ENCODE results near the gene RARB. TPM values are rescaled to one million over a fixed set of nuclear protein-coding genes. Genes with fewer than 3 reads are reported as not detected.
A peak's percentile ranks its signal among the peaks of the same experiment; 100 is the strongest.

Gene RARB
- total RNA-seq, 1 donor from 2014 or later = not detected

GRCh38 chr3:25594007-25594502, 166.0 kb downstream of the RARB start:
- TF ChIP-seq CTCF (IDR thresholded peaks at IDR 0.05; ENCODE audit: unreplicated experiment) = peak; percentile 98
- Mint-ChIP-seq H3K27me3 (ENCODE audit: unreplicated experiment) (peaks cover 2% of the 10 kb centered on the region), H3K4me1 (ENCODE audit: unreplicated experiment) (peaks cover 5% of the 10 kb centered on the region), H3K4me3 (ENCODE audit: unreplicated experiment) (no peak overlapping the region), H3K27ac (ENCODE audit: unreplicated experiment) (no peak overlapping the region), H3K36me3 (ENCODE audit: low read depth, unreplicated experiment) (peaks cover 11% of the 10 kb centered on the region), H3K9me3 (ENCODE audit: unreplicated experiment) (no peaks in the 10 kb centered on the region)
- peak; percentile 30 for DNase-seq (ENCODE audit: low spot score)

DNA sequence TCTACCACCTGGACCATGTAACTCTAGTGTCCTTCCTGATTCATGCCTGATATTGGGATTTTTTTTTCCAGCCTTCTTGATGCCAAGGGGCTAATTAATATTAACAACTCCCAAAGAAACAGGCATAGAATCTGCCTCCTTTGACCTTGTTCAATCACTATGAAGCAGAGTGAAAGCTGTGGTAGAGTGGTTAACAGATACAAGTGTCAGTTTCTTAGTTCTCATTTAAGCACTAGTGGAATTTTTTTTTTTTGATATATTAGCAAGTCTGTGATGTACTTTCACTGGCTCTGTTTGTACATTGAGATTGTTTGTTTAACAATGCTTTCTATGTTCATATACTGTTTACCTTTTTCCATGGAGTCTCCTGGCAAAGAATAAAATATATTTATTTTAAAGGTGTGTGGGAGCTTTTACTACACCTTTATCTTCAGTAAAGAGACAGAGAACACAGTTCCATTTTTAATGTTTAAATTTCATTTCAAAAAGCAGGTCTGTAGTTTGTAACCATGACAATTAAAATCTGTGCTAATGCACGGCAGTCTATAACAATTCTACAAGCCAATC, 169.6 kb downstream of the RARB start:
- TF ChIP-seq CTCF (IDR thresholded peaks at IDR 0.05; ENCODE audit: unreplicated experiment) = no peak
- H3K27me3 Mint-ChIP-seq (ENCODE audit: unreplicated experiment) = peaks cover 2% of the 10 kb centered on the region
- H3K9me3 Mint-ChIP-seq (ENCODE audit: unreplicated experiment) = no peaks in the 10 kb centered on the region
- peaks cover 4% of the 10 kb centered on the region for H3K4me1 Mint-ChIP-seq (ENCODE audit: unreplicated experiment)
- no peak overlapping the region for H3K4me3 Mint-ChIP-seq (ENCODE audit: unreplicated experiment)
- no peak overlapping the region for H3K27ac Mint-ChIP-seq (ENCODE audit: unreplicated experiment)
- peaks cover 16% of the 10 kb centered on the region for H3K36me3 Mint-ChIP-seq (ENCODE audit: low read depth, unreplicated experiment)
- DNase-seq (ENCODE audit: low spot score) = no peak

GRCh38 chr3:25603703-25604102, 175.6 kb downstream of the RARB start:
- Mint-ChIP-seq H3K27me3 (ENCODE audit: unreplicated experiment) (no peaks in the 10 kb centered on the region), H3K9me3 (ENCODE audit: unreplicated experiment) (no peaks in the 10 kb centered on the region), H3K27ac (ENCODE audit: unreplicated experiment) (no peak overlapping the region), H3K4me3 (ENCODE audit: unreplicated experiment) (no peak overlapping the region), H3K36me3 (ENCODE audit: low read depth, unreplicated experiment) (peaks cover 14% of the 10 kb centered on the region), H3K4me1 (ENCODE audit: unreplicated experiment) (no peaks in the 10 kb centered on the region)
- TF ChIP-seq CTCF (IDR thresholded peaks at IDR 0.05; ENCODE audit: unreplicated experiment) = no peak
- DNase-seq (ENCODE audit: low spot score) = no peak

DNA sequence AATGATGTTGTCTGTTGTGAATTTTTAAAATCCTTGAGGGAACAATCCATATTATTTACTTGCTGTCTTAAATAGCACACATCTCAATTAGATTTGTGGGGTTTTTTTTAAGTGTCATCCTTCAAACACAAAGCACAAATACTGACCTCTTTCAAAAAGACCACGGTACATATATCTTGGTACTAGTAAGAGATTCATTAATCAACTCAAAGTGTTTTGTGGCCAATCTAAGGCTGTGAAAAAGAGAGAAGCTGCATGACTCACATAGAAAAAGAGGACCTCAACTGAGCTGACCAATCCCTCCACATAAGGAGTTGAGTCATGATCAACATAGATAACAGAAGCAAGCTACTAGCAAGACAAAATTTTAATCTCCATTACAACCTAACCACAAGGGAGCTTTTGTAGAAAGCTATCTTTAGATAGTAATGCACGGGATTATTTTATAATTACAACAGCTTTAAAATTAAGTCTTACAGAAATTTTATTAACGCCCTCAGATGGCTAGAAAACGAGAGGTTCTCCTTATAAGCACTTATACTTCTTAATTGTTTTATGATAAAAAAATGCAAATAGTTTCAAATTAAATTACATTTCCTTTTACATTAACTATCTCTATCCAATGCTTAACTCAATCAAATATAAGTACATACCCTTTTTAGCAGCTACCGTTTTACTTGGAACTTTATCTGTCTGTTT, 176.2 kb downstream of the RARB start:
- Mint-ChIP-seq H3K27me3 (ENCODE audit: unreplicated experiment) (no peaks in the 10 kb centered on the region), H3K9me3 (ENCODE audit: unreplicated experiment) (no peaks in the 10 kb centered on the region), H3K4me1 (ENCODE audit: unreplicated experiment) (no peaks in the 10 kb centered on the region), H3K36me3 (ENCODE audit: low read depth, unreplicated experiment) (peaks cover 12% of the 10 kb centered on the region), H3K4me3 (ENCODE audit: unreplicated experiment) (no peak overlapping the region), H3K27ac (ENCODE audit: unreplicated experiment) (no peak overlapping the region)
- DNase-seq (ENCODE audit: low spot score) = no peak
- no peak for TF ChIP-seq CTCF (IDR thresholded peaks at IDR 0.05; ENCODE audit: unreplicated experiment)

DNA sequence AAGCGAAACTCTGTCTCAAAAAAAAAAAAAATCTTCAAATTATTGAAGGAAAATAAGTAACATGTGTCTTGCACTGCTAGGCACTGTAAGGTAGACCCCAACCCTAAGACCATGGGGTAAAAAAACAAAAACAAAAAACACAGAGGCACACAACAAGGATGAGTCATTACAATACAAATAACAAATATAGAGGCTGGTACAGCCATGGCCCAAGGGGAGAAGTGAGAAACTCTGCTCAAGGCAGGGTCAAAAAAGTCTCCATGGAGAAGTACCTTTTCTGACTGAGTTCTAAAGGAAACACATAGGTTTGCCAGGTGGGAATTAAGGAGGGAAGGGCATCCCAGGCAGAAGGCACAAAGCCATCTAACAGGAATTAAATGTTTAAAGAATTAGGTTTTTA, 182.1 kb downstream of the RARB start:
- Mint-ChIP-seq H3K4me3 (ENCODE audit: unreplicated experiment) (no peak overlapping the region), H3K9me3 (ENCODE audit: unreplicated experiment) (no peaks in the 10 kb centered on the region), H3K27me3 (ENCODE audit: unreplicated experiment) (no peaks in the 10 kb centered on the region), H3K4me1 (ENCODE audit: unreplicated experiment) (no peaks in the 10 kb centered on the region), H3K27ac (ENCODE audit: unreplicated experiment) (peak overlapping the region; percentile 48), H3K36me3 (ENCODE audit: low read depth, unreplicated experiment) (peaks cover 25% of the 10 kb centered on the region)
- DNase-seq (ENCODE audit: low spot score) = no peak
- no peak for TF ChIP-seq CTCF (IDR thresholded peaks at IDR 0.05; ENCODE audit: unreplicated experiment)

Data from endothelial cell (in vitro differentiated cells).